GM18517 (cell line): Measurements from ENCODE around the gene AGPAT4.
"Not testable (repeated sequence)": the region's sequence is repeated elsewhere in the genome, so short reads cannot be mapped to it uniquely, and the experiment has no call there.

Experiments
- ATAC-seq: cut with Tn5 transposase; IDR thresholded peaks from one replicate; pipeline ENCODE4 v1.9.1; 2021; ENCODE audit warnings: mild to moderate bottlenecking, moderate library complexity; ENCODE audit not compliant: unreplicated experiment

The AGPAT4 gene

GRCh38 chr6:161123319-161123718, 150.5 kb downstream of the AGPAT4 start:
- not testable (repeated sequence) for ATAC-seq

GRCh38 chr6:161117942-161118341, 155.9 kb downstream of the AGPAT4 start:
- no peak for ATAC-seq

- ATAC-seq: no peak
Measured at GRCh38 chr6:161117308-161117707, 156.6 kb downstream of the AGPAT4 start.

- ATAC-seq: no peak
Measured at GRCh38 chr6:161116554-161116953, 157.3 kb downstream of the AGPAT4 start.

GRCh38 chr6:161115468-161115867, 158.4 kb downstream of the AGPAT4 start:
- ATAC-seq: no peak

GRCh38 chr6:161111261-161111660, 162.6 kb downstream of the AGPAT4 start:
- ATAC-seq: no peak

- no peak for ATAC-seq
Measured at GRCh38 chr6:161110028-161110779, 163.7 kb downstream of the AGPAT4 start.

- no peak for ATAC-seq
Measured at GRCh38 chr6:161109366-161109765, 164.5 kb downstream of the AGPAT4 start.

GRCh38 chr6:161108916-161109315, 164.9 kb downstream of the AGPAT4 start:
- no peak for ATAC-seq

GRCh38 chr6:161107779-161108730, 165.8 kb downstream of the AGPAT4 start:
- ATAC-seq: no peak

GRCh38 chr6:161105408-161105807, 168.5 kb downstream of the AGPAT4 start:
- ATAC-seq: no peak

- ATAC-seq: no peak
Measured at GRCh38 chr6:161104966-161105365, 168.9 kb downstream of the AGPAT4 start.

- ATAC-seq: no peak
Measured at GRCh38 chr6:161103475-161103874, 170.4 kb downstream of the AGPAT4 start.

GRCh38 chr6:161101517-161101916, 172.3 kb downstream of the AGPAT4 start:
- ATAC-seq: no peak

- no peak for ATAC-seq
Measured at GRCh38 chr6:161100072-161100471, 173.8 kb downstream of the AGPAT4 start.

GRCh38 chr6:161095916-161096315, 177.9 kb downstream of the AGPAT4 start:
- ATAC-seq: no peak

GRCh38 chr6:161094955-161095354, 178.9 kb downstream of the AGPAT4 start:
- ATAC-seq: no peak

GRCh38 chr6:161091972-161092701, 181.7 kb downstream of the AGPAT4 start:
- no peak for ATAC-seq

GRCh38 chr6:161091151-161091550, 182.7 kb downstream of the AGPAT4 start:
- no peak for ATAC-seq

GRCh38 chr6:161088676-161089328, 185.1 kb downstream of the AGPAT4 start:
- ATAC-seq: no peak

- ATAC-seq: no peak
Measured at GRCh38 chr6:161085246-161085645, 188.6 kb downstream of the AGPAT4 start.
